ENCODE results near the gene ATR. TPM values are rescaled to one million over a fixed set of nuclear protein-coding genes. Genes with fewer than 3 reads are reported as not detected.

ATR gene
- polyA plus RNA-seq, 2 of the 4 experiments (the other 2 are of a cell fraction), result 13.9 to 36.2 TPM

GRCh38 chr3:142460689-142461088 lies 117.8 kb downstream of the ATR start:
- POLR2A ChIA-PET, result no interaction called here
- WGBS (ENCODE audit: missing lambda C conversion rate), result 83% methylated on average over 3 of the region's 3 CpGs

GRCh38 chr3:142459929-142460328 lies 118.6 kb downstream of the ATR start:
- no peak overlapping the region for H3K27ac ChIP-seq
- H3K4me3 ChIP-seq, result no peak overlapping the region
- no peaks in the 10 kb centered on the region for H3K4me1 ChIP-seq
- no peak for FAIRE-seq
- TF ChIP-seq TFCP2L1 (CRISPR knock-in tag; IDR thresholded peaks at IDR 0.05) (no peak), MAFK (IDR thresholded peaks at IDR 0.05; ENCODE audit: partially characterized antibody) (no peak), HES2 (IDR thresholded peaks at IDR 0.05) (no peak), SREBF2 (IDR thresholded peaks at IDR 0.05) (no peak), KDM5A (IDR thresholded peaks at IDR 0.05) (no peak), EP300 (IDR thresholded peaks at IDR 0.05) (no peak), ZFP36 (IDR thresholded peaks at IDR 0.05; ENCODE audit: borderline replicate concordance, partially characterized antibody) (no peak), MAZ (IDR thresholded peaks at IDR 0.05; ENCODE audit: borderline replicate concordance, low read depth, low read length) (no peak), NR3C1 (IDR thresholded peaks at IDR 0.05) (no peak), FOSB (CRISPR knock-in tag; IDR thresholded peaks at IDR 0.05) (no peak), HOXA7 (CRISPR knock-in tag; IDR thresholded peaks at IDR 0.05) (no peak), HEYL (CRISPR knock-in tag; IDR thresholded peaks at IDR 0.05) (no peak), ZSCAN20 (CRISPR knock-in tag; IDR thresholded peaks at IDR 0.05) (no peak), CHD4 (IDR thresholded peaks at IDR 0.05; ENCODE audit: borderline replicate concordance) (no peak)
- ATAC-seq, result no peak
- H3K9me3 ChIP-seq, result no peaks in the 10 kb centered on the region
- WGBS (ENCODE audit: missing lambda C conversion rate), result 85% methylated on average over 2 of the region's 2 CpGs
- H3K4me2 ChIP-seq, result no peak overlapping the region
- POLR2A ChIA-PET, result no interaction called here
- DNase-seq (ENCODE audit: low read depth in 1 of 2, low spot score in 1 of 2), result no peak
- CTCF ChIA-PET, result no interaction called here

More at GRCh38 chr3:142460689-142461088, 117.8 kb downstream of the ATR start:
- no peak for TF ChIP-seq RAD21 (conservative IDR thresholded peaks at IDR 0.05 in 1 of 2, IDR thresholded peaks at IDR 0.05 in 1 of 2)
- no peak for DNase-seq (ENCODE audit: low read depth in 1 of 2, low spot score in 1 of 2)
- ATAC-seq, result no peak
- no peak overlapping the region for H3K4me2 ChIP-seq
- no peaks in the 10 kb centered on the region for H3K4me1 ChIP-seq
- no peaks in the 10 kb centered on the region for H3K9me3 ChIP-seq
- CTCF ChIA-PET, result no interaction called here
- H3K27ac ChIP-seq, result no peak overlapping the region
- H3K4me3 ChIP-seq, result no peak overlapping the region
- no peak for FAIRE-seq

- POLR2A ChIA-PET, result no interaction called here
- ATAC-seq, result no peak
- 85% methylated on average over 3 of the region's 3 CpGs for WGBS (ENCODE audit: missing lambda C conversion rate)
Measured at GRCh38 chr3:142459096-142459495, 119.4 kb downstream of the ATR start.

GRCh38 chr3:142450881-142451280 lies 127.7 kb downstream of the ATR start:
- H3K9me3 ChIP-seq, result no peaks in the 10 kb centered on the region
- peaks cover 12% of the 10 kb centered on the region; the same call in 2 of the 3 replicates for H3K4me1 ChIP-seq
- no peak for ATAC-seq
- no peak overlapping the region for H3K4me3 ChIP-seq
- FAIRE-seq, result no peak
- ChIA-PET POLR2A (interaction anchor here (0.6 kb wide), 1 partner anchor 799 kb away, joined by 3 read pairs; no protein-coding TSS in a partner anchor), CTCF (no interaction called here)
- H3K4me2 ChIP-seq, result no peak overlapping the region
- no peak overlapping the region for H3K27ac ChIP-seq
- TF ChIP-seq HMGXB4 (CRISPR knock-in tag; IDR thresholded peaks at IDR 0.05; ENCODE audit: borderline replicate concordance), result no peak
- no peak for TF ChIP-seq E2F6 (IDR thresholded peaks at IDR 0.05; ENCODE audit: borderline replicate concordance, low read depth)
- TF ChIP-seq SMC3 (IDR thresholded peaks at IDR 0.05), result no peak
- TF ChIP-seq PHF8 (IDR thresholded peaks at IDR 0.05; ENCODE audit: borderline replicate concordance, low read depth), result no peak
- no peak for TF ChIP-seq FOXS1 (CRISPR knock-in tag; IDR thresholded peaks at IDR 0.05)
- no peak for TF ChIP-seq RARB (CRISPR knock-in tag; IDR thresholded peaks at IDR 0.05)
- no peak for TF ChIP-seq BHLHE40 (IDR thresholded peaks at IDR 0.05; ENCODE audit: low read depth, low read length)
- TF ChIP-seq CHD2 (IDR thresholded peaks at IDR 0.05; ENCODE audit: low read length, partially characterized antibody), result no peak
- TF ChIP-seq HOXB5 (CRISPR knock-in tag; IDR thresholded peaks at IDR 0.05), result no peak
- TF ChIP-seq SREBF2 (IDR thresholded peaks at IDR 0.05), result no peak
- no peak for TF ChIP-seq KDM1A (IDR thresholded peaks at IDR 0.05; ENCODE audit: low read depth)
- DNase-seq (ENCODE audit: low read depth in 1 of 2, low spot score in 1 of 2), result no peak
- WGBS (ENCODE audit: missing lambda C conversion rate), result 90% methylated on average over 5 of the region's 5 CpGs

More at GRCh38 chr3:142459096-142459495, 119.4 kb downstream of the ATR start:
- CTCF ChIA-PET, result no interaction called here
- FAIRE-seq, result no peak
- Histone ChIP-seq H3K4me2 (no peak overlapping the region), H3K4me1 (no peaks in the 10 kb centered on the region), H3K4me3 (no peak overlapping the region), H3K27ac (no peak overlapping the region), H3K9me3 (no peaks in the 10 kb centered on the region)
- no peak for DNase-seq (ENCODE audit: low read depth in 1 of 2, low spot score in 1 of 2)
- TF ChIP-seq HES2 (IDR thresholded peaks at IDR 0.05) (no peak), CBX2 (IDR thresholded peaks at IDR 0.05; ENCODE audit: borderline replicate concordance, low read depth) (no peak), FOSB (CRISPR knock-in tag; IDR thresholded peaks at IDR 0.05) (no peak), CHD4 (IDR thresholded peaks at IDR 0.05; ENCODE audit: borderline replicate concordance) (no peak), JUN (IDR thresholded peaks at IDR 0.05) (no peak), RAD21 (conservative IDR thresholded peaks at IDR 0.05 in 1 of 2, IDR thresholded peaks at IDR 0.05 in 1 of 2) (no peak)
